Measurements from ENCODE around the gene CYTIP.

CYTIP gene

GRCh38 chr2:157463002-157463401, 19.1 kb upstream of the CYTIP start:
- no peak for DNase-seq

DNA sequence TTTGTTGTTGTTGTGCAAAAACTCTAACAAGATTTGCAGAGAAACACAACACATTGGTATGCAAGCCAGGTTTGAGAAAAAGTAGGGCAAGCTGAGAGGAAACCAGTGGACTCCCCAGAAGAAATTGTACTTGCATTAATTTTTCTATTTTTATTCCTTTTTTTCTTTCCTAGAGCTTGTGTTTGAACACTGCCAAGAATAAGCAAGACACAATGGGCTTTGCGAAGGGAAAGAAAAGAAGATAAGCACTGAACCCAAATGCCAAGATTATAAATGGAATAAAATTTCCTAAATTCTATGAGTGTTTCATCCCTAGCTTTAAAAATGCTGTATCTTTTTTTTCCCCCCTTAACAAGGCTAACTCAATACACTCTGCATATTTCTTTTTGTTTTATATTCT, 17.0 kb upstream of the CYTIP start:
- no peak for DNase-seq

- no peak for DNase-seq
These were observed 16.5 kb upstream of the CYTIP start for GRCh38 chr2:157460384-157460837.

- DNase-seq = no peak
These were observed 15.6 kb upstream of the CYTIP start for GRCh38 chr2:157459486-157459885.

GRCh38 chr2:157447741-157448140, 3.9 kb upstream of the CYTIP start:
- DNase-seq = no peak

GRCh38 chr2:157447031-157447430, 3.1 kb upstream of the CYTIP start:
- DNase-seq = no peak

- no peak for DNase-seq
These were observed 752 bp upstream of the CYTIP start for GRCh38 chr2:157444641-157445040.

- DNase-seq = peak; percentile 53 to 73
These were observed 799 bp downstream of the CYTIP start for GRCh38 chr2:157443090-157443489.

DNA sequence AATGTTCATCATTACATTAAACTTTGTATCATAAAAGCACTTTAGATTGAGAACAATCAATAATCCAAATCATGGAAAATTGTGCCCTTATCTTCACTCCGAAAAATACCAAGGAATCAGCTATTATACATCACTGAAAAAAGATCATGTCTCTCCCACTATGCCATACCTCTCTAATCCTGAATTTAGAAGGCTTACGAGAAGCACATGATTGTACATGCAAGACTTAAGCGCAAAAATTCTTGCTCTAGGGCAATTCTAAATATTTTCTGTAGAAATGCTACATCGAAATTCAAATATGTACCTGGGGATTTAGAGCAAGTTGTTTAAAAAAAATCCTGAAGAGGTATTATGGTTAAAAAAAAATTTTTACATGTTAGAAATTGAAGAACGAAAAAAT, 1.3 kb downstream of the CYTIP start:
- peak in 1 of 2 donors; percentile 43 for DNase-seq

DNA sequence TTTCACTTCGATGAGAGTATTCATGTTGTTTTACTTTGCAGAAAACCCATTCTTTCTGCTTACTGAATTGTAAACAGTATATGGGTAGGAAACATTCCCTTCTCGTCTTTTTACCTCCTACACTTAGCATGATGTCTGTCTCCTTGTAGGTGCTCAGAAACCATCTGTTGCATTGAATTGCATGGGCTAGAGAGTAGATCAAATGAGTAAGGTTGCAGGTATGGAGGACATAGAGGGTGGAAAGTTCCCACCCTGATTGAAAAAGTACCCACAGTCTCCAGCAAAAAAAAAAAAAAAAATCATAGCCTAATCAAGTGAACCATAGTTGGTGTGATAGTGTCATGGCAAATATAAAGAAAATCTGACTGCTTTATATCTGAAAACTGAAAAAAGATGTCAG, 1.7 kb downstream of the CYTIP start:
- DNase-seq = no peak

GRCh38 chr2:157441072-157441454, 2.8 kb downstream of the CYTIP start:
- DNase-seq = peak; percentile 38 to 57

DNA sequence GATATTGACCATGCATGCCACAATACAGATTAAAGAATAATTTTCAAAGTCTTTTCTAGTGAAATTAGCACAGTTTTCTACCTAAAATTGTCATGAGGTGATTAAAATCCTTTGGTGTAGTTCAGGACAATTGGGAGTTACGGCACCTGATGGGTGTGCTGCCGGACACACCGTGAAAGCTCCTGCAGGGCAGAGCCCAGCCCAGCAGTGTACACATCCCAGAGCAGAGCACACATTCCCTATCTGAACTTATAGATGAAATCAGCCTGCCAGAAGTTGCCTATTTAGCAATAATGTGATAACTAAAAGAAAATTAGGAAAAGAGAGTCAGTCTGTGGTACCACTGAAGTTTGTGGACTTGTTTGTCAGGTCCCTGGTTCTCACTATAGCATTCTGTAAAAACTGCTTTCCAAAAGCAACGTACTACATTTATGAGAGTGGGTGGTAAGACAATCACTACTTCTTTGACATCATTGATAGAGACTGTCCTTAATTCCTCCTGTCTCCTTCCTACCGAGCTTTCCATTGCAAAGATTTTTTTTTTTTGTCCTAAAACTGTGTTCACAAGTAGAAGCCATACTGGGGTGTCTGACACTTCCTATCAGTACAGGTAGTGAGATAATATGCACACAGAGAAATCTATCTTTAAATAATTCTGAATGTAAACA, 3.4 kb downstream of the CYTIP start:
- DNase-seq = no peak

GRCh38 chr2:157439824-157440186, 4.1 kb downstream of the CYTIP start:
- DNase-seq = peak; percentile 59 to 75

- DNase-seq = peak; percentile 52 to 77
These were observed 4.7 kb downstream of the CYTIP start for GRCh38 chr2:157438863-157439823.

DNA sequence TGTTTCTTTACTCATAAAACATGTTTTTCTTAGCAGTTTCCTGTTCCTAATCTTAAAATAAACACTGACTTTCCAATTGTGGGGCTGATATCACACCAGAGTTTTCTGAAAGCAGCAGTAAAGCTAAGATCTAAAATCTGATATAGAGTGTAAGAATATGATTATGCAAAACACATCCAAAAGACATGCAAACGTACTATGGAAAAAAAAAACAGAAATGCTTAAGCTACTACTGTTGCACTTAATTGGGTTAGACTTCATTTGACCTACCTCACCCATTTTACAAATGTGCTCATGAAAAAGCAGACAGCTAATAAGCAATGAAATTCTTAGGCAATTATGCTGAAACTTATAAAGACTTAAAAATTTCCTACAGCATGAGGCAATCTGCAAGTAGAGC, 10.5 kb downstream of the CYTIP start:
- DNase-seq = no peak

- no peak for DNase-seq
These were observed 11.3 kb downstream of the CYTIP start for GRCh38 chr2:157432475-157433106.

- DNase-seq = no peak
These were observed 12.7 kb downstream of the CYTIP start for GRCh38 chr2:157431176-157431575.

GRCh38 chr2:157428500-157429175, 15.3 kb downstream of the CYTIP start:
- no peak for DNase-seq

GRCh38 chr2:157427922-157428303, 16.0 kb downstream of the CYTIP start:
- no peak for DNase-seq

GRCh38 chr2:157427003-157427921, 16.6 kb downstream of the CYTIP start:
- no peak for DNase-seq

DNA sequence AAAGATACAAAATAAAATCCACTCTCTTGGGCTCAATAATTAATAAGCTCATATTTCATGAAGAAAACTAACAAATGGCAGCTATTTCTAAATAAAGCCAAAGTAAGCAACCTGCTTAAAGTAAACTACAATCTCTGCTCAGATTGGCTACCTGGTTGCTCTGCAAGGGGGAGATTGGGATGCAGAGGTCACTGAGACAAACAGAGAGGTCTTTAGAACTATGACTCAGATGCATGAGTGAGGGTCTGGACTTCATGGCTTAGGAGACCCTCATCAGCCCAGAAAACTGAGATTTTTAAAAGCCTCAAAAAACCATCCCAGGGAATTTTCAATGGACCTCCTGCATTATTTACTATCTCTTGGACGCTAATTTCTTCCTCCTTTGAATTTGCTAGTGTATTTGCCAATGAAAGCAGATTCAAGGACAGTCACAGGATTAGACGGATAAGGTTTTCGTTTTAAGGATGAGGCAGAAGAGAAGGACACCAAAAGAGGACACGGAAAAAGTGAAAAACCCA, 17.4 kb downstream of the CYTIP start:
- DNase-seq = no peak
